ENCODE measurements around the gene HTT-AS.

The HTT-AS gene

GRCh38 chr4:3074078-3074845 lies at the start of gene HTT-AS, which contains the start of gene HTT:
Gene HTT-AS, minus strand, starts transcription at chr4:3074538.
Gene HTT, plus strand, starts transcription at chr4:3074681. Its CDS starts 145 bp downstream, at chr4:3074826.
- peak; percentile 15 for TF ChIP-seq CTCF (IDR thresholded peaks at IDR 0.05; ENCODE audit: insufficient read depth, low read depth, low read length, missing control alignments)
- peak within 1 kb of the TSS; percentile 93 for H3K4me3 ChIP-seq (ENCODE audit: low read length)

GRCh38 chr4:3123181-3123671 lies 48.9 kb upstream of the HTT-AS start:
- no peak for TF ChIP-seq CTCF (IDR thresholded peaks at IDR 0.05; ENCODE audit: insufficient read depth, low read depth, low read length, missing control alignments)
- no peak overlapping the region for H3K4me3 ChIP-seq (ENCODE audit: low read length)
- peak; percentile 34 for DNase-seq (ENCODE audit: low read depth)

More at GRCh38 chr4:3074078-3074845, at the start of gene HTT-AS, which contains the start of gene HTT:
- DNase-seq (ENCODE audit: low read depth) = peak; percentile 94

GRCh38 chr4:3122081-3122563 lies 47.8 kb upstream of the HTT-AS start:
- DNase-seq (ENCODE audit: low read depth) = no peak
- no peak overlapping the region for H3K4me3 ChIP-seq (ENCODE audit: low read length)
- no peak for TF ChIP-seq CTCF (IDR thresholded peaks at IDR 0.05; ENCODE audit: insufficient read depth, low read depth, low read length, missing control alignments)

GRCh38 chr4:3121596-3121995 lies 47.3 kb upstream of the HTT-AS start:
- no peak for DNase-seq (ENCODE audit: low read depth)
- no peak for TF ChIP-seq CTCF (IDR thresholded peaks at IDR 0.05; ENCODE audit: insufficient read depth, low read depth, low read length, missing control alignments)
- no peak overlapping the region for H3K4me3 ChIP-seq (ENCODE audit: low read length)

GRCh38 chr4:3121110-3121509 lies 46.8 kb upstream of the HTT-AS start:
- DNase-seq (ENCODE audit: low read depth) = no peak
- no peak overlapping the region for H3K4me3 ChIP-seq (ENCODE audit: low read length)
- no peak for TF ChIP-seq CTCF (IDR thresholded peaks at IDR 0.05; ENCODE audit: insufficient read depth, low read depth, low read length, missing control alignments)

- no peak for DNase-seq (ENCODE audit: low read depth)
- no peak overlapping the region for H3K4me3 ChIP-seq (ENCODE audit: low read length)
- TF ChIP-seq CTCF (IDR thresholded peaks at IDR 0.05; ENCODE audit: insufficient read depth, low read depth, low read length, missing control alignments) = no peak
Measured at GRCh38 chr4:3119464-3119863, 45.1 kb upstream of the HTT-AS start.

Data from epithelial cell of esophagus (primary cell).